ENCODE results near the gene IRF4. TPM values are rescaled to one million over a fixed set of nuclear protein-coding genes. Genes with fewer than 3 reads are reported as not detected.

Gene IRF4
- total RNA-seq, 1 experiment from 2014 or later = 0.72 TPM

GRCh38 chr6:342832-343179 lies 48.7 kb upstream of the IRF4 start:
- DNase-seq (ENCODE audit: low read depth, low spot score) (no peak), ATAC-seq (no peak)
- Histone ChIP-seq H3K4me1 (ENCODE audit: control insufficient read depth, insufficient read depth, low read length) (no peaks in the 10 kb centered on the region), H3K36me3 (ENCODE audit: control insufficient read depth, insufficient read depth, low read length) (no peaks in the 10 kb centered on the region), H3K4me3 (ENCODE audit: low read depth in 2 of 2, low read length in 2 of 2) (no peak overlapping the region), H3K27ac (ENCODE audit: low read length) (no peak overlapping the region), H3K27me3 (ENCODE audit: control insufficient read depth, insufficient read depth, low read length) (no peaks in the 10 kb centered on the region), H3K9me3 (ENCODE audit: control insufficient read depth, insufficient read depth, low read depth, low read length) (no peaks in the 10 kb centered on the region)
- BruUV-seq (replicated peaks) = no TSS peak
- intact Hi-C loops (cut with micrococcal nuclease; ENCODE audit: unreplicated experiment) (no loop called here), in situ Hi-C loops (cut with HindIII; ENCODE audit: low pct_unique_long_range_greater_than_20kb, low sequenced_read_pairs) (no loop called here)
- ChIA-PET POLR2A (no interaction called here), CTCF (no interaction called here)
- TF ChIP-seq CTCF (IDR thresholded peaks at IDR 0.05) = no peak
- no peak for TF ChIP-seq SIN3A (IDR thresholded peaks at IDR 0.05; ENCODE audit: borderline replicate concordance, insufficient read depth, low read depth, low read length)
- TF ChIP-seq POLR2AphosphoS5 (IDR thresholded peaks at IDR 0.05; ENCODE audit: low read depth, low read length) = no peak

- Histone ChIP-seq H3K36me3 (ENCODE audit: control insufficient read depth, insufficient read depth, low read length) (no peaks in the 10 kb centered on the region), H3K27me3 (ENCODE audit: control insufficient read depth, insufficient read depth, low read length) (no peaks in the 10 kb centered on the region), H3K4me1 (ENCODE audit: control insufficient read depth, insufficient read depth, low read length) (no peaks in the 10 kb centered on the region), H3K4me3 (ENCODE audit: low read depth in 2 of 2, low read length in 2 of 2) (no peak overlapping the region), H3K9me3 (ENCODE audit: control insufficient read depth, insufficient read depth, low read depth, low read length) (no peaks in the 10 kb centered on the region), H3K27ac (ENCODE audit: low read length) (no peak overlapping the region)
- CTCF ChIA-PET = no interaction called here
- intact Hi-C loops (cut with micrococcal nuclease; ENCODE audit: unreplicated experiment) = no loop called here
- no peak for ATAC-seq
- no peak for DNase-seq (ENCODE audit: low read depth, low spot score)
- in situ Hi-C loops (cut with HindIII; ENCODE audit: low pct_unique_long_range_greater_than_20kb, low sequenced_read_pairs) = no loop called here
- BruUV-seq (replicated peaks) = no TSS peak
- TF ChIP-seq SIN3A (IDR thresholded peaks at IDR 0.05; ENCODE audit: borderline replicate concordance, insufficient read depth, low read depth, low read length) = no peak
- TF ChIP-seq TCF7L2 (IDR thresholded peaks at IDR 0.05; ENCODE audit: low read depth, low read length) = no peak
- TF ChIP-seq POLR2AphosphoS5 (IDR thresholded peaks at IDR 0.05; ENCODE audit: low read depth, low read length) = no peak
- TF ChIP-seq REST (IDR thresholded peaks at IDR 0.05; ENCODE audit: insufficient read depth in 1 of 2, low read depth in 2 of 2, low read length in 1 of 2) = no peak
- no peak for TF ChIP-seq CTCF (IDR thresholded peaks at IDR 0.05)
- POLR2A ChIA-PET = no interaction called here
Observed at GRCh38 chr6:343226-343935, 48.2 kb upstream of the IRF4 start.

Data from Panc1 (cell line).